GM12878 (cell line): ENCODE data around the gene PITPNC1. TPM values are rescaled to one million over a fixed set of nuclear protein-coding genes. Genes with fewer than 3 reads are reported as not detected.

ENCODE experiments used
- ATAC-seq: fragments of 200-7000 bp; cut with Tn5 transposase; 3 replicates; pipeline ENCODE4 v1.9.1; 2020; ENCODE audit warnings: mild to moderate bottlenecking, moderate library complexity
- BruUV-seq: library from RNA; stranded (reverse); fragments of 400-500 nt; replicated peaks from 2 replicates; lab custom pipeline; 2021; lab: Mats Ljungman, UMichigan
- CTCF ChIA-PET: fragments of 300-600 bp; sonication (Branson Sonifier 250); formaldehyde crosslinking; extraction: SDS; loops from one replicate; lab custom pipeline; 2021; ENCODE audit warnings: inconsistent platforms; lab: Yijun Ruan, JAX
- POLR2A ChIA-PET: fragments of 350-600 bp; formaldehyde crosslinking; extraction: SDS; loops from one replicate; lab custom pipeline; 2021; ENCODE audit warnings: inconsistent platforms; lab: Charles Lee
- RAD21 ChIA-PET: fragments of 300-600 bp; sonication (Branson Sonifier 250); formaldehyde crosslinking; loops from one replicate; lab custom pipeline; 2023; ENCODE audit warnings: antibody characterized with exemption; ENCODE audit not compliant: unreplicated experiment; lab: Charles Lee
- SMC1A ChIA-PET: fragments of 300-600 bp; sonication (Branson Sonifier 250); formaldehyde crosslinking; loops from one replicate; lab custom pipeline; 2023; ENCODE audit not compliant: unreplicated experiment, uncharacterized antibody; lab: Charles Lee
- DNase-seq: peaks from one replicate; pipeline ENCODE4 v3.0.0-alpha.2; 2011; ENCODE audit warnings: low read depth, low spot score
- FAIRE-seq: peaks from 3 replicates; lab custom pipeline; 2011; peaks lifted over from hg19 to GRCh38; lab: Jason Lieb, UNC
- H2AFZ ChIP-seq: 2 replicates; pipeline ENCODE4 v1.6.0; 2011; ENCODE audit warnings: low read depth, low read length, control low read depth; ENCODE audit not compliant: control insufficient read depth
- H3K27ac ChIP-seq: 2 replicates; pipeline ENCODE4 v1.5.1; 2011; ENCODE audit warnings: control low read depth; ENCODE audit not compliant: control insufficient read depth, insufficient read depth
- H3K27me3 ChIP-seq, 2 experiments: replicated peaks in 1 of 2; 2 replicates each; pipeline versions ENCODE4 v1.6.0 to v1.6.1; 2011; ENCODE audit warnings: low read length in 1 of 2; ENCODE audit not compliant: control insufficient read depth in 2 of 2, insufficient read depth in 2 of 2
- H3K36me3 ChIP-seq, 2 experiments: 2 replicates each; pipeline ENCODE4 v1.5.1; 2011; ENCODE audit warnings: low read length in 1 of 2; ENCODE audit not compliant: control insufficient read depth in 2 of 2, insufficient read depth in 2 of 2
- H3K4me1 ChIP-seq: 2 replicates; pipeline ENCODE4 v1.6.1; 2011; ENCODE audit warnings: mild to moderate bottlenecking, low read length, moderate library complexity, mixed read lengths; ENCODE audit not compliant: control insufficient read depth, insufficient read depth
- H3K4me2 ChIP-seq: 2 replicates; pipeline ENCODE4 v1.6.0; 2011; ENCODE audit warnings: control low read depth; ENCODE audit not compliant: control insufficient read depth, insufficient read depth
- H3K4me3 ChIP-seq: fragments of 200-600 bp; sonication (generic); 2 replicates; pipeline ENCODE4 v1.5.1; 2016
- H3K79me2 ChIP-seq: 2 replicates; pipeline ENCODE4 v1.6.0; 2011; ENCODE audit warnings: low read length; ENCODE audit not compliant: control insufficient read depth, insufficient read depth
- H3K9ac ChIP-seq: 2 replicates; pipeline ENCODE4 v1.8.0; 2011; ENCODE audit warnings: low read length, control low read depth, mixed read lengths; ENCODE audit not compliant: control insufficient read depth, insufficient read depth
- H3K9me3 ChIP-seq: replicated peaks from 3 replicates; pipeline ENCODE4 v1.5.1; 2011; ENCODE audit warnings: mild to moderate bottlenecking, low read length; ENCODE audit not compliant: control insufficient read depth, insufficient read depth
- H4K20me1 ChIP-seq: 2 replicates; pipeline ENCODE4 v1.6.0; 2011; ENCODE audit not compliant: control insufficient read depth, insufficient read depth
- ATF7 ChIP-seq: fragments of 450-650 bp; IDR thresholded peaks from 2 replicates; pipeline ENCODE4 v1.6.1; 2016; ENCODE audit warnings: low read depth, mild to moderate bottlenecking
- CEBPZ ChIP-seq: fragments of 150-350 bp; IDR thresholded peaks from 2 replicates; pipeline ENCODE4 v1.6.1; 2016; ENCODE audit warnings: low read depth, low read length
- CHD1 ChIP-seq: IDR thresholded peaks from 2 replicates; pipeline ENCODE4 v1.6.1; 2012; ENCODE audit warnings: low read depth, low read length, improper control_type of control experiment
- CHD4 ChIP-seq: fragments of 200-600 bp; sonication (generic); IDR thresholded peaks from 2 replicates; pipeline ENCODE4 v1.6.1; 2016; ENCODE audit warnings: mild to moderate bottlenecking
- HDAC2 ChIP-seq: fragments of 200-600 bp; sonication (generic); IDR thresholded peaks from 2 replicates; pipeline ENCODE4 v1.6.1; 2017
- RELB ChIP-seq: fragments of 450-650 bp; IDR thresholded peaks from 2 replicates; pipeline ENCODE4 v1.6.1; 2017; ENCODE audit warnings: low read depth, mild to moderate bottlenecking, moderate library complexity
- SRF ChIP-seq, 2 experiments: IDR thresholded peaks; 2 replicates each; pipeline ENCODE4 v1.6.1; 2011; ENCODE audit warnings: low read depth in 2 of 2, low read length in 2 of 2, mild to moderate bottlenecking in 1 of 2, moderate library complexity in 1 of 2
- STAT1 ChIP-seq: fragments of 450-650 bp; conservative IDR thresholded peaks from 2 replicates; pipeline ENCODE4 v1.6.1; 2014; ENCODE audit warnings: antibody characterized with exemption, mild to moderate bottlenecking
- TAF1 ChIP-seq: IDR thresholded peaks from 2 replicates; pipeline ENCODE4 v1.6.1; 2011; ENCODE audit warnings: mild to moderate bottlenecking, low read depth, low read length, borderline replicate concordance
- YY1 ChIP-seq: IDR thresholded peaks from 2 replicates; pipeline ENCODE4 v1.6.1; 2011; ENCODE audit warnings: low read depth, mild to moderate bottlenecking, low read length
- ZBED1 ChIP-seq: IDR thresholded peaks from 2 replicates; pipeline ENCODE4 v1.6.1; 2016; ENCODE audit warnings: borderline replicate concordance
- WGBS: methylation state at CpG from one replicate; pipeline ENCODE4 v1.1.6; 2016; ENCODE audit warnings: low lambda C conversion rate; ENCODE audit not compliant: insufficient replicate concordance, insufficient coverage; ENCODE audit errors: missing lambda C conversion rate; 5-methylcytosine and 5-hydroxymethylcytosine counted together
- in situ Hi-C: fragments of 300-500 bp; cut with MboI; formaldehyde crosslinking; loops from 9 replicates; pipeline ENCODE4 v1.14.3; 2018; ENCODE audit warnings: mixed read lengths
- intact Hi-C: fragments of 100-400 bp; cut with micrococcal nuclease; formaldehyde crosslinking; loops from one replicate; pipeline ENCODE4 v1.14.2; 2022; ENCODE audit not compliant: unreplicated experiment
- polyA plus RNA-seq, 11 experiments: library from polyadenylated mRNA; depleted of rRNA in 4 of 11; unstranded in 6 of 11; stranded (reverse) in 5 of 11; fragments of >200 nt; fragmentation: Nextera tagmentation in 4 of 11; fragmentation: Illumina TruSeq in 1 of 11; extraction: Ambion mirVana in 4 of 11; extraction: Trizol in 1 of 11; gene quantifications; 1 replicate in 1 of 11; 2 replicates in 10 of 11; pipeline versions ENCODE4 v1.2.1 to v1.2.3, GENCODE V29; 2011 to 2016; ENCODE audit warnings: inconsistent platforms in 2 of 11, missing spikeins in 2 of 11, low read depth in 1 of 11
- total RNA-seq, 4 experiments: library from RNA; depleted of rRNA in 3 of 4; stranded (reverse); fragments of >200 nt in 3 of 4; fragmentation: Illumina TruSeq in 1 of 4; extraction: Trizol in 1 of 4; gene quantifications; 2 replicates each; pipeline versions ENCODE4 v1.2.1 to v1.2.3, GENCODE V29; 2013 to 2021
- TF ChIP-seq, protein P1 (sequence below): IDR thresholded peaks from 2 replicates; pipeline ENCODE4 v1.6.1; 2011; ENCODE audit warnings: mild to moderate bottlenecking, low read depth, low read length, moderate library complexity; ENCODE audit not compliant: insufficient replicate concordance
- TF ChIP-seq, protein P2 (sequence below): fragments of 450-650 bp; IDR thresholded peaks from 2 replicates; pipeline ENCODE4 v1.6.1; 2017; ENCODE audit warnings: mild to moderate bottlenecking, moderate library complexity

Gene PITPNC1
- total and polyA plus RNA-seq, 10 of the 15 experiments (the other 5 are each of a cell fraction or from before 2014, with no cell fraction given), result 12.2 to 62.4 (median 47.3) TPM

DNA sequence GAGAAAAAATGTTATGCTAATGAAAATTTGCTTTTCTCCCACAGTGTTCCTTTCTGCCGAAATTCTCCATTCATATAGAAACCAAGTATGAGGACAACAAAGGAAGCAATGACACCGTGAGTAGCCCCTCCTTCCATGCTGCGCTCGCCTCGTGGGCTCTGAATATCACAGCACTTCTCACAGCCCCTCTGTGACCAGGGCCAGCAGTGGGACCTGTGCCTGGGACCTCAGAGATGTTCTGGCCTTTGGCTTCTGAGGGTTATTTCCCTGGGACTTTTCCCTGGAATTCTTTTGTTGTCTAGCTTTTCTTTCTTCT is 201.0 kb downstream of the PITPNC1 start:
- no peaks in the 10 kb centered on the region for H4K20me1 ChIP-seq
- FAIRE-seq (peak; percentile 76), ATAC-seq (peak; percentile 55), DNase-seq (peak; percentile 80)
- SMC1A ChIA-PET, result interaction anchor here (1.0 to 14.9 kb wide), 11 partner anchors 9 to 202 kb away, joined by 3 to 156 read pairs (median 7); no protein-coding TSS in a partner anchor
- H3K9ac ChIP-seq, result peak overlapping the region; percentile 56; the same call in 1 of the 2 replicates
- peak overlapping the region; percentile 56 for H3K4me2 ChIP-seq
- intact Hi-C loops (loop anchor here (1.0 to 10.0 kb wide), 4 partner anchors 25 to 863 kb away; partner anchors contain the start of gene PITPNC1), in situ Hi-C loops (loop anchor here (10.0 kb wide), 1 partner anchor 863 kb away; no protein-coding TSS in a partner anchor)
- BruUV-seq, result no TSS peak
- CTCF ChIA-PET, result interaction anchor here (0.9 to 7.4 kb wide), 9 partner anchors 9 to 189 kb away, joined by 3 to 47 read pairs (median 7); no protein-coding TSS in a partner anchor
- H3K27ac ChIP-seq, result peak overlapping the region; percentile 84
- H3K79me2 ChIP-seq, result peaks cover 19% of the 10 kb centered on the region
- H3K4me3 ChIP-seq, result peak overlapping the region; percentile 14; the same call in 1 of the 2 replicates
- peaks cover 67% of the 10 kb centered on the region for H3K4me1 ChIP-seq
- POLR2A ChIA-PET, result interaction anchor here (0.9 to 4.1 kb wide), 6 partner anchors 10 to 70 kb away, joined by 3 to 39 read pairs (median 5); no protein-coding TSS in a partner anchor
- 1% methylated on average over 5 of the region's 5 CpGs for WGBS
- no peaks in the 10 kb centered on the region for H3K9me3 ChIP-seq
- RAD21 ChIA-PET, result interaction anchor here (0.6 to 7.3 kb wide), 14 partner anchors 9 to 203 kb away, joined by 3 to 80 read pairs (median 4); partner anchors contain the start of gene NOL11
- H3K27me3 ChIP-seq, result no peaks in the 10 kb centered on the region
- H2AFZ ChIP-seq, result peak overlapping the region; percentile 34
- H3K36me3 ChIP-seq, result peaks cover 0 to 9% of the 10 kb centered on the region in 2 experiments; a peak in 2 of 4 replicates
- TF ChIP-seq SRF (IDR thresholded peaks at IDR 0.05; ENCODE audit: low read depth in 2 of 2, low read length in 2 of 2) (no peak), ZBED1 (0 out of 2 replicates have a peak, but pooled peaks have one; percentile 52), STAT1 (no peak), TAF1 (peak; percentile 53; the same call in 1 of the 2 replicates), CHD1 (no peak), HDAC2 (no peak), RELB (peak; percentile 79; the same call in 1 of the 2 replicates), CHD4 (no peak), ATF7 (peak; percentile 31; the same call in 1 of the 2 replicates), CEBPZ (no peak), YY1 (0 out of 2 replicates have a peak, but pooled peaks have one; percentile 17)
- TF ChIP-seq, protein P1, sequence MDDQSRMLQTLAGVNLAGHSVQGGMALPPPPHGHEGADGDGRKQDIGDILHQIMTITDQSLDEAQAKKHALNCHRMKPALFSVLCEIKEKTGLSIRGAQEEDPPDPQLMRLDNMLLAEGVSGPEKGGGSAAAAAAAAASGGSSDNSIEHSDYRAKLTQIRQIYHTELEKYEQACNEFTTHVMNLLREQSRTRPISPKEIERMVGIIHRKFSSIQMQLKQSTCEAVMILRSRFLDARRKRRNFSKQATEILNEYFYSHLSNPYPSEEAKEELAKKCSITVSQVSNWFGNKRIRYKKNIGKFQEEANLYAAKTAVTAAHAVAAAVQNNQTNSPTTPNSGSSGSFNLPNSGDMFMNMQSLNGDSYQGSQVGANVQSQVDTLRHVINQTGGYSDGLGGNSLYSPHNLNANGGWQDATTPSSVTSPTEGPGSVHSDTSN, result no peak
- TF ChIP-seq, protein P2, sequence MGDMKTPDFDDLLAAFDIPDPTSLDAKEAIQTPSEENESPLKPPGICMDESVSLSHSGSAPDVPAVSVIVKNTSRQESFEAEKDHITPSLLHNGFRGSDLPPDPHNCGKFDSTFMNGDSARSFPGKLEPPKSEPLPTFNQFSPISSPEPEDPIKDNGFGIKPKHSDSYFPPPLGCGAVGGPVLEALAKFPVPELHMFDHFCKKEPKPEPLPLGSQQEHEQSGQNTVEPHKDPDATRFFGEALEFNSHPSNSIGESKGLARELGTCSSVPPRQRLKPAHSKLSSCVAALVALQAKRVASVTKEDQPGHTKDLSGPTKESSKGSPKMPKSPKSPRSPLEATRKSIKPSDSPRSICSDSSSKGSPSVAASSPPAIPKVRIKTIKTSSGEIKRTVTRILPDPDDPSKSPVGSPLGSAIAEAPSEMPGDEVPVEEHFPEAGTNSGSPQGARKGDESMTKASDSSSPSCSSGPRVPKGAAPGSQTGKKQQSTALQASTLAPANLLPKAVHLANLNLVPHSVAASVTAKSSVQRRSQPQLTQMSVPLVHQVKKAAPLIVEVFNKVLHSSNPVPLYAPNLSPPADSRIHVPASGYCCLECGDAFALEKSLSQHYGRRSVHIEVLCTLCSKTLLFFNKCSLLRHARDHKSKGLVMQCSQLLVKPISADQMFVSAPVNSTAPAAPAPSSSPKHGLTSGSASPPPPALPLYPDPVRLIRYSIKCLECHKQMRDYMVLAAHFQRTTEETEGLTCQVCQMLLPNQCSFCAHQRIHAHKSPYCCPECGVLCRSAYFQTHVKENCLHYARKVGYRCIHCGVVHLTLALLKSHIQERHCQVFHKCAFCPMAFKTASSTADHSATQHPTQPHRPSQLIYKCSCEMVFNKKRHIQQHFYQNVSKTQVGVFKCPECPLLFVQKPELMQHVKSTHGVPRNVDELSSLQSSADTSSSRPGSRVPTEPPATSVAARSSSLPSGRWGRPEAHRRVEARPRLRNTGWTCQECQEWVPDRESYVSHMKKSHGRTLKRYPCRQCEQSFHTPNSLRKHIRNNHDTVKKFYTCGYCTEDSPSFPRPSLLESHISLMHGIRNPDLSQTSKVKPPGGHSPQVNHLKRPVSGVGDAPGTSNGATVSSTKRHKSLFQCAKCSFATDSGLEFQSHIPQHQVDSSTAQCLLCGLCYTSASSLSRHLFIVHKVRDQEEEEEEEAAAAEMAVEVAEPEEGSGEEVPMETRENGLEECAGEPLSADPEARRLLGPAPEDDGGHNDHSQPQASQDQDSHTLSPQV, result no peak
